ENCODE results near the gene NUDT19.
"Not testable (repeated sequence)": the region's sequence is repeated elsewhere in the genome, so short reads cannot be mapped to it uniquely, and the experiment has no call there.

GRCh38 chr19:32656379-32656778 lies 35.2 kb upstream of the NUDT19 start:
- not testable (repeated sequence) for TF ChIP-seq POLR2A (IDR thresholded peaks at IDR 0.05); CTCF (IDR thresholded peaks at IDR 0.05); POLR2AphosphoS5 (IDR thresholded peaks at IDR 0.05; ENCODE audit: insufficient read depth in 1 of 2, low read depth in 1 of 2)

Measured in vagina (tissue), 2 donors.